Mesothelial cell of epicardium (in vitro differentiated cells): Measurements from ENCODE around the gene FREM2. TPM values are rescaled to one million over a fixed set of nuclear protein-coding genes. Genes with fewer than 3 reads are reported as not detected.

ENCODE experiments used
- DNase-seq, 2 experiments: peaks; one replicate each; pipeline ENCODE4 v3.0.0; 2021; ENCODE audit warnings: low spot score in 2 of 2; ENCODE audit not compliant: unreplicated experiment in 2 of 2
- H3K27ac Mint-ChIP-seq: 2 replicates; pipeline ENCODE4 v1.8.0; 2021; ENCODE audit warnings: mixed read lengths
- H3K27me3 Mint-ChIP-seq: 2 replicates; pipeline ENCODE4 v1.8.0; 2021; ENCODE audit warnings: low read depth, mixed read lengths
- H3K36me3 Mint-ChIP-seq: 2 replicates; pipeline ENCODE4 v1.8.0; 2021; ENCODE audit warnings: mixed read lengths
- H3K4me1 Mint-ChIP-seq: 2 replicates; pipeline ENCODE4 v1.8.0; 2021; ENCODE audit warnings: mixed read lengths
- H3K4me3 Mint-ChIP-seq: 2 replicates; pipeline ENCODE4 v1.8.0; 2021; ENCODE audit warnings: mild to moderate bottlenecking, moderate library complexity, mixed read lengths
- H3K9me3 Mint-ChIP-seq: 2 replicates; pipeline ENCODE4 v1.8.0; 2021; ENCODE audit warnings: mixed read lengths
- total RNA-seq: library from RNA; stranded (reverse); gene quantifications from 3 replicates; pipeline ENCODE4 v1.2.1, GENCODE V29; 2021
- TF ChIP-seq, protein P1 (sequence below): fragments of 200-600 bp; sonication (generic); IDR thresholded peaks from one replicate; pipeline ENCODE4 v1.5.0; 2021; ENCODE audit warnings: antibody characterized with exemption; ENCODE audit not compliant: unreplicated experiment

The FREM2 gene
- total RNA-seq, 1 donor from 2014 or later, result 83.5 TPM

DNA sequence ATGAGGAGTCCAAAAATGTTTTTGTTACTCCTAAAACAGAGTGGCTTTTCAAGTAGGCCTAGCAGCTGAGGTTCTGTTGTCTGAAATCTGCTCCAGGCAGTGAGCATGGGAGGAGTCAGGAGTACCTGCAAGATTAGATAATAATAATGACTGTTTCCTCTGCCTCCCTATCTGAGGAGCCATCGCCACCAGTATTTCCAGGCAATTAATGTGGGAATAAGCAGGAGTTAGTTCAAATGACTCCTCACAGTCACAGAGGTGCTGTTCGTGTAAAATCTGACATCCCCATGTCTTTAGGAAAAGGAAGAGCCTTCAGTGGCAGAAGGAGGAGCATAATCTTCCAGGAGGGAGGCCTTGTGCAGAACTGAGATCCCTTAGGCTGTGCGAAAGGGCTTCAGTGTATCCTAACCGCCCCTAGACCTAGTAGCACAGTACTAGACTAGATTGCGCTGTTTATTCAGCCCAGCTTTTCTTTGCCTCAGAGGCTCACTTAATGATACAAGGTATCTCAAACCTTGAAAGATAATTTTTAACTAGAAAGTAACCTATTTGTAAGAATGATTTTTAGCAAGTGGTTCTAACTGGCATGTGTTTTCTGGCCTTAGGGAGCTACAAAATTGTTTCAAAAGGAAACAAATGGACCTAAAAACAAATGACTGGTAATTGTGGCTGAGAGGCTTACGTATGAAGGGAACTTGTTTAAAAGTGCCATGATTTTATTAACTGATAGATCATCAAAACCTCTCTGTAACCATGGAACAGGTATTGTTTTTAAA is 49.0 kb downstream of the FREM2 start:
- Mint-ChIP-seq H3K4me1 (peaks cover 51% of the 10 kb centered on the region), H3K36me3 (peaks cover 6% of the 10 kb centered on the region), H3K9me3 (no peaks in the 10 kb centered on the region), H3K27me3 (no peaks in the 10 kb centered on the region), H3K4me3 (no peak overlapping the region), H3K27ac (peak overlapping the region; percentile 93)
- DNase-seq, result no peak
- TF ChIP-seq, protein P1, sequence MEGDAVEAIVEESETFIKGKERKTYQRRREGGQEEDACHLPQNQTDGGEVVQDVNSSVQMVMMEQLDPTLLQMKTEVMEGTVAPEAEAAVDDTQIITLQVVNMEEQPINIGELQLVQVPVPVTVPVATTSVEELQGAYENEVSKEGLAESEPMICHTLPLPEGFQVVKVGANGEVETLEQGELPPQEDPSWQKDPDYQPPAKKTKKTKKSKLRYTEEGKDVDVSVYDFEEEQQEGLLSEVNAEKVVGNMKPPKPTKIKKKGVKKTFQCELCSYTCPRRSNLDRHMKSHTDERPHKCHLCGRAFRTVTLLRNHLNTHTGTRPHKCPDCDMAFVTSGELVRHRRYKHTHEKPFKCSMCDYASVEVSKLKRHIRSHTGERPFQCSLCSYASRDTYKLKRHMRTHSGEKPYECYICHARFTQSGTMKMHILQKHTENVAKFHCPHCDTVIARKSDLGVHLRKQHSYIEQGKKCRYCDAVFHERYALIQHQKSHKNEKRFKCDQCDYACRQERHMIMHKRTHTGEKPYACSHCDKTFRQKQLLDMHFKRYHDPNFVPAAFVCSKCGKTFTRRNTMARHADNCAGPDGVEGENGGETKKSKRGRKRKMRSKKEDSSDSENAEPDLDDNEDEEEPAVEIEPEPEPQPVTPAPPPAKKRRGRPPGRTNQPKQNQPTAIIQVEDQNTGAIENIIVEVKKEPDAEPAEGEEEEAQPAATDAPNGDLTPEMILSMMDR, result no peak

DNA sequence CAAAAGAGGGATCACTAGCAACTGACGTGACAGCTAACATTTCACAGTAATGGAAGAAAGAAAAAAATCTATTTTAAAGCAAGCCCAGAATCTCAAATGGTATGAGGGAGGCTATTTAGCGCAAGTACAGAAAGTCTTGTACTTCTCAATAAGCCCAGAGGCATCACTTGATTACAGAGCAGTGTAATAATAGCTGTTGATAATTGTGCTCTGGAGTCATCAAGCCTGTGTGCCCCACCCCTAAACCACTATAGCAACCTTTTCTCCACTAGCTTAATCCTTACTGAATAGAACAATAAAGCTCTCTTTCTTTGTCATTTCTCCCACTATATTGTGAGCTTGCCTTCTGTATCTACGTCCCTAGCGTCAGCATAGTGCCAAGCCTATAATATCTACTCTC is 56.6 kb downstream of the FREM2 start:
- peaks cover 57% of the 10 kb centered on the region for H3K4me1 Mint-ChIP-seq
- H3K9me3 Mint-ChIP-seq, result no peaks in the 10 kb centered on the region
- TF ChIP-seq, protein P1, result no peak

DNA sequence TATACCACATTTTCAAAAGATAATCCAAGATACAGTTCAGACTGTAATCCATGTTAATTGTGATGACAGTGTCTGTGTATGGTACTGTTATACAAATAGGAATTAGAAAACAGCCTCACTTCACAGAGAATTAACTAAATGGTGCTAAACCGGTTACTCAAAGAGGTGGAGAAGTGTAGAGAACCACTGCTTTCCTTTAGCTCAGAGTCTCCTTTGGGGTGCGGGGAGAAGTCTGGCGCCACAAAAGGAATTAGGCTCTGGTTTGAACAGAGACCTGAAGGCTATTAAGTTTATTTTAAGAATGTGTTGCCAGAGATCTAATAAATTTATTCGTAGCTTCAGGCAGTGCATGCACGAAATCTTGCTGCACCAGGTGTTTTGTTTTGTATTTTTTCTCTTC is 65.8 kb downstream of the FREM2 start:
- peak overlapping the region; percentile 96 for H3K27ac Mint-ChIP-seq
- H3K4me3 Mint-ChIP-seq, result peak overlapping the region; percentile 39
- no peaks in the 10 kb centered on the region for H3K27me3 Mint-ChIP-seq
- H3K9me3 Mint-ChIP-seq, result no peaks in the 10 kb centered on the region
- peaks cover 69% of the 10 kb centered on the region for H3K4me1 Mint-ChIP-seq
- H3K36me3 Mint-ChIP-seq, result no peaks in the 10 kb centered on the region
- DNase-seq, result no peak
- TF ChIP-seq, protein P1, result no peak

More for the DNA sequence above, 56.6 kb downstream of the FREM2 start:
- H3K4me3 Mint-ChIP-seq, result no peak overlapping the region
- H3K27me3 Mint-ChIP-seq, result no peaks in the 10 kb centered on the region
- H3K27ac Mint-ChIP-seq, result no peak overlapping the region
- H3K36me3 Mint-ChIP-seq, result peaks cover 4% of the 10 kb centered on the region
- DNase-seq, result no peak

DNA sequence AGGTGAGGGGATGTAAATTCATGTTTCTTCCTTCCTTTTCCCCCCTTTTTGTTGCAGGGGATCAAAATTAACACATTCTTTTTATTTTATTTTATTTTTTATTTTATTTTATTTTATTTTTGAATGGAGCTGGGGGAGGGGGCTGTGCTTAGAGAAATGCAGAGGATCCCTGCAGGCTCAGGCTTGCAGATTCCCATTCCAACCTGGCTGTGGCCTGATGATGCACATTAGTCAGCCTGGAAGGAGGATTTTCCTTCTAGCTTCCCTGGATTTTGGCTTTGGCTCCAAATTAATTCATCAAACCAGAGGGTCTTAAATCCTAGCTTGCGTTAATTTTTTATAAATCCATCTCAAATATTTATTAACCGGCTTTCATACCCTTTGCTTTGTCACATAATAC is 67.0 kb downstream of the FREM2 start:
- TF ChIP-seq, protein P1, result no peak
- H3K27ac Mint-ChIP-seq, result peak overlapping the region; percentile 91
- H3K27me3 Mint-ChIP-seq, result no peaks in the 10 kb centered on the region
- H3K4me3 Mint-ChIP-seq, result no peak overlapping the region
- no peaks in the 10 kb centered on the region for H3K9me3 Mint-ChIP-seq
- peaks cover 73% of the 10 kb centered on the region for H3K4me1 Mint-ChIP-seq
- H3K36me3 Mint-ChIP-seq, result no peaks in the 10 kb centered on the region
- DNase-seq, result no peak

DNA sequence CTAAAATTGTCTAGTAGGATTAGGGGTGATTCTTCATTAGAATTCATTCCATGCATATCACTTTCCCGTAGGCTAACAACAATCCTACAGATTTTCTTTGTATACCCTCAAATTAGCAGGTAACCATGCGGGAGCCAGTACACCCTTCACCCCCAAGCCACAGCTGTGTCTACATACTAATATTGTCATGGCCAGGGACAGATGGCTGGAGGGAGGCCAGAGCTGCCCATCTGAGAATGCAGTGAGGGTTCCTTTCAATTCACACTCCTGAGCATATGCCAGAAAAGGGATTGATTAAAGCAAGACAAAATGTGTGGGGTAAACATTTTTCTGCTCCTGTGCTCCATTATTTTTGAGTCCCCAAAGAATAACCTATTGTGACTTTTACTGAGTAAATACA is 68.9 kb downstream of the FREM2 start:
- TF ChIP-seq, protein P1, result no peak
- H3K27me3 Mint-ChIP-seq, result no peaks in the 10 kb centered on the region
- peak overlapping the region; percentile 86 for H3K27ac Mint-ChIP-seq
- peaks cover 69% of the 10 kb centered on the region for H3K4me1 Mint-ChIP-seq
- H3K4me3 Mint-ChIP-seq, result no peak overlapping the region
- no peak for DNase-seq
- H3K9me3 Mint-ChIP-seq, result no peaks in the 10 kb centered on the region
- no peaks in the 10 kb centered on the region for H3K36me3 Mint-ChIP-seq

DNA sequence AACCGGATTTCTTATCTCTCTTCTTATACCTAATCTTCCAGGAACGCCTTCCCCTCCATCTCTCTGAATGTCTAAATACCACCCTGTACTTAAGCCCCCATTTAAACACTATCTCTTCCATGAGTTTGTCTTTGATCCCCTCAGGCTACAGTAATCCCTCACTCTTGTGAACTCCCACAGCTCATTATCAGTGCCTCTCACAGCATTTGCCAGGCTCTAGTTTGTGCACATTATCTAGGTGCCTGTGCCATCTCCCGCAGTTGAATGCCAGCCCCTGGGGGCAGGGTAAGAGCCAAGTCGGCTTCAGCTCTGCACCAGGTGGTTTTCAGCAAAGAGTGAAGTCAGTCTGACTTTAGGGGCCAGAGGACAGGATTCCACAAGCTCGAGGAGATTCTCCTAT is 71.4 kb downstream of the FREM2 start:
- TF ChIP-seq, protein P1, result no peak
- Mint-ChIP-seq H3K4me3 (no peak overlapping the region), H3K9me3 (no peaks in the 10 kb centered on the region), H3K36me3 (peaks cover 3% of the 10 kb centered on the region), H3K4me1 (peaks cover 54% of the 10 kb centered on the region), H3K27ac (peak overlapping the region; percentile 47), H3K27me3 (no peaks in the 10 kb centered on the region)
- peak in 1 of 2 experiments; percentile 40 for DNase-seq
